Keratinocyte (primary cell): ENCODE data around the gene ZEB1. TPM values are rescaled to one million over a fixed set of nuclear protein-coding genes. Genes with fewer than 3 reads are reported as not detected.

Experiments used
- DNase-seq: peaks from one replicate; pipeline ENCODE4 v3.0.0-alpha.2; 2011; ENCODE audit warnings: low read depth, missing footprints, low spot score
- FAIRE-seq: peaks from 2 replicates; lab custom pipeline; 2011; peaks lifted over from hg19 to GRCh38; lab: Jason Lieb, UNC
- H2AFZ ChIP-seq: 2 replicates; pipeline ENCODE4 v1.6.0; 2012; ENCODE audit warnings: low read length, control low read depth, inconsistent platforms; ENCODE audit not compliant: control insufficient read depth
- H3K27ac ChIP-seq: 2 replicates; pipeline ENCODE4 v1.5.1; 2011; ENCODE audit warnings: low read length; ENCODE audit not compliant: control insufficient read depth, insufficient read depth
- H3K27me3 ChIP-seq: 3 replicates; pipeline ENCODE4 v1.6.0; 2011; ENCODE audit warnings: low read length; ENCODE audit not compliant: control insufficient read depth, insufficient read depth; ENCODE audit errors: extremely low read depth
- H3K36me3 ChIP-seq, 2 experiments: 2 replicates in 1 of 2; 3 replicates in 1 of 2; pipeline ENCODE4 v1.5.1; 2011; ENCODE audit warnings: low read length in 2 of 2, mild to moderate bottlenecking in 1 of 2; ENCODE audit not compliant: control insufficient read depth in 2 of 2, insufficient read depth in 2 of 2; ENCODE audit errors: extremely low read depth in 1 of 2
- H3K4me1 ChIP-seq: 3 replicates; pipeline ENCODE4 v1.5.1; 2011; ENCODE audit warnings: low read length; ENCODE audit not compliant: control insufficient read depth, insufficient read depth; ENCODE audit errors: extremely low read depth
- H3K4me2 ChIP-seq: 3 replicates; pipeline ENCODE4 v1.6.0; 2011; ENCODE audit warnings: low read depth, low read length; ENCODE audit not compliant: control insufficient read depth, insufficient read depth; ENCODE audit errors: extremely low read depth
- H3K4me3 ChIP-seq, 3 experiments: fragments of 200-600 bp in 1 of 3; sonication (generic) in 1 of 3; 2 replicates in 2 of 3; 3 replicates in 1 of 3; pipeline ENCODE4 v1.5.1; 2011 to 2016; ENCODE audit warnings: low read length in 3 of 3, mild to moderate bottlenecking in 3 of 3, control low read depth in 2 of 3, inconsistent platforms in 1 of 3, low read depth in 1 of 3, mixed read lengths in 1 of 3, mixed run types in 1 of 3, moderate library complexity in 1 of 3; ENCODE audit not compliant: control insufficient read depth in 2 of 3, insufficient read depth in 2 of 3; ENCODE audit errors: extremely low read depth in 1 of 3
- H3K79me2 ChIP-seq: 2 replicates; pipeline ENCODE4 v1.6.0; 2012; ENCODE audit warnings: low read length; ENCODE audit not compliant: control insufficient read depth, insufficient read depth
- H3K9ac ChIP-seq: 3 replicates; pipeline ENCODE4 v1.6.0; 2011; ENCODE audit warnings: low read length; ENCODE audit not compliant: control insufficient read depth, insufficient read depth; ENCODE audit errors: extremely low read depth
- H3K9me1 ChIP-seq: 3 replicates; pipeline ENCODE4 v1.6.0; 2011; ENCODE audit warnings: low read length; ENCODE audit not compliant: control insufficient read depth, insufficient read depth; ENCODE audit errors: extremely low read depth
- H3K9me3 ChIP-seq: 2 replicates; pipeline ENCODE4 v1.5.1; 2012; ENCODE audit warnings: low read depth, low read length; ENCODE audit not compliant: control insufficient read depth
- H4K20me1 ChIP-seq: 3 replicates; pipeline ENCODE4 v1.6.0; 2011; ENCODE audit warnings: low read length; ENCODE audit not compliant: control insufficient read depth, insufficient read depth; ENCODE audit errors: extremely low read depth
- EZH2 ChIP-seq: IDR thresholded peaks from one replicate; pipeline ENCODE4 v1.6.1; 2012; ENCODE audit warnings: inconsistent platforms, mild to moderate bottlenecking, low read length, moderate library complexity
- dilution Hi-C: fragments of 300-500 bp; cut with MboI; formaldehyde crosslinking; loops from one replicate; pipeline ENCODE4 v1.7.0; 2020; ENCODE audit warnings: low sequenced_read_pairs; ENCODE audit not compliant: extremely low pct_ligation_motif_present
- polyA plus RNA-seq, 5 experiments: library from polyadenylated mRNA; depleted of rRNA in 3 of 5; stranded (reverse) in 3 of 5; stranded (forward) in 1 of 5; unstranded in 1 of 5; fragments of >200 nt; gene quantifications; 1 replicate in 1 of 5; 2 replicates in 3 of 5; 3 replicates in 1 of 5; pipeline versions ENCODE4 v1.2.1 to v1.2.3, GENCODE V29; 2011 to 2012; ENCODE audit warnings: missing spikeins in 2 of 5, low read depth in 1 of 5, low replicate concordance in 1 of 5
- TF ChIP-seq, protein P1 (sequence below), 3 experiments: IDR thresholded peaks in 1 of 3; conservative IDR thresholded peaks in 1 of 3; optimal IDR thresholded peaks in 1 of 3; 2 replicates in 2 of 3; 3 replicates in 1 of 3; pipeline versions ENCODE3 to v1.5.1; 2011; ENCODE audit warnings: low read length in 3 of 3, mild to moderate bottlenecking in 3 of 3, moderate library complexity in 2 of 3, control low read depth in 1 of 3, inconsistent platforms in 1 of 3; ENCODE audit not compliant: insufficient read depth in 2 of 3; ENCODE audit errors: extremely low read depth in 1 of 3

Gene ZEB1
- polyA plus RNA-seq, 1 donor (not counting 4 experiments of a cell fraction or from before 2014, with no cell fraction given): 0.96 TPM

DNA sequence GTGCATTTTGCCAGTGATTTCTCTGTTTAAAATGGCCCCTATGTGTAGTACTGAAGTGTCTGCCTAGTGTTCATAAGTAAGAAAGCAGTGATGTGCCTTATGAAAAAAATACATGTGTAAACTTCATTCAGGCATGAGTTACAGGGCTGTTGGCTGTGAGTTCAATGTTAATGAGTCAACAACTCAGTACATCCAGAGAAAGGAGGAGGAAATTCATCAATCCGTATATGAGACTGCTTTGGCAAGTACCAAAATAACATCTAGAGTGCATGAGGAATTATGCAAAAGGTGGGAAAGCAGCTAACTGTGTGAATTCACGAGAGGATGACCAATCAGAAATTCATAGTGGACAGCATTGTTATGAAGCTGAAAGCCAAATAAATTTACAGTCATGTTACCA is 255.6 kb downstream of the ZEB1 start:
- Histone ChIP-seq H3K9me3 (no peaks in the 10 kb centered on the region), H3K9me1 (no peaks in the 10 kb centered on the region), H2AFZ (no peak overlapping the region), H3K4me1 (no peaks in the 10 kb centered on the region), H3K79me2 (no peaks in the 10 kb centered on the region), H3K36me3 (no peaks in the 10 kb centered on the region), H3K4me3 (no peak overlapping the region), H3K27ac (no peak overlapping the region), H3K4me2 (no peak overlapping the region), H3K9ac (no peak overlapping the region), H4K20me1 (no peaks in the 10 kb centered on the region), H3K27me3 (peaks cover 3% of the 10 kb centered on the region)
- TF ChIP-seq EZH2: no peak
- TF ChIP-seq, protein P1, sequence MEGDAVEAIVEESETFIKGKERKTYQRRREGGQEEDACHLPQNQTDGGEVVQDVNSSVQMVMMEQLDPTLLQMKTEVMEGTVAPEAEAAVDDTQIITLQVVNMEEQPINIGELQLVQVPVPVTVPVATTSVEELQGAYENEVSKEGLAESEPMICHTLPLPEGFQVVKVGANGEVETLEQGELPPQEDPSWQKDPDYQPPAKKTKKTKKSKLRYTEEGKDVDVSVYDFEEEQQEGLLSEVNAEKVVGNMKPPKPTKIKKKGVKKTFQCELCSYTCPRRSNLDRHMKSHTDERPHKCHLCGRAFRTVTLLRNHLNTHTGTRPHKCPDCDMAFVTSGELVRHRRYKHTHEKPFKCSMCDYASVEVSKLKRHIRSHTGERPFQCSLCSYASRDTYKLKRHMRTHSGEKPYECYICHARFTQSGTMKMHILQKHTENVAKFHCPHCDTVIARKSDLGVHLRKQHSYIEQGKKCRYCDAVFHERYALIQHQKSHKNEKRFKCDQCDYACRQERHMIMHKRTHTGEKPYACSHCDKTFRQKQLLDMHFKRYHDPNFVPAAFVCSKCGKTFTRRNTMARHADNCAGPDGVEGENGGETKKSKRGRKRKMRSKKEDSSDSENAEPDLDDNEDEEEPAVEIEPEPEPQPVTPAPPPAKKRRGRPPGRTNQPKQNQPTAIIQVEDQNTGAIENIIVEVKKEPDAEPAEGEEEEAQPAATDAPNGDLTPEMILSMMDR (optimal IDR thresholded peaks at IDR 0.05 in 1 of 3, IDR thresholded peaks at IDR 0.05 in 1 of 3, conservative IDR thresholded peaks at IDR 0.05 in 1 of 3; ENCODE audit: extremely low read depth in 1 of 3, insufficient read depth in 2 of 3, low read length in 3 of 3): no peak
- FAIRE-seq: no peak
- DNase-seq: no peak
- dilution Hi-C loops: no loop called here

DNA sequence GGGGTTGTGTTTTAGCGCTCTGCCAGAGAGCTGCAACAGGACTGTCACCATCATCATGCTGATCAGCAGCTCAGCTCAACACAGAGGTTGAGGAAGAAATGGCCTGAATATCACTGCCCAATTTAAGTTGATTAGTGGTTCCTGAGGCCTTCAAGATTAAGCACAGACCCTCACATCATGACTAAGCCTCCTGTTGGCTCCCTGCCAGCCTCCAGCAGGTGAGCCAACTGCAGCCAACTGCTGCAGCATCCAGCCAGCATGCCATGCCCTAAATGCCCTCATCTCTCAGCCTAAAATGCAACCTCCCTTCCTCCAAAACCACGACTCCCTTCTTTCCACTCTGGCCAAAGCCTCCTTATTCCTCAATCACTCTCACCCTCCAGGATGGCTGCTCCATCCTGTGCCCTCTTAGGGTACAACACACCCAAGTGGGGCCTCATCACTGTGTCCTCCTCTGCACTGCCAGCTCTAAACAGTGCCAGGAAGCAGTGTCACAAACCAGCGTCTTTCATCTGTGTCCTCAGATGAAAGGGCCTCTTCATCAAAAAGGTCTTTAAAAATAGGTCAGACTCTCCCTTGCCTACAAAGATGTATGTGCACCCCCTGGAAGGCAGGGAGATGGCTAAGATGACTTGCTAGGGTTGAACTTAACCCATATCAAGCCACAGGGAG is 259.3 kb downstream of the ZEB1 start:
- Histone ChIP-seq H3K79me2 (no peaks in the 10 kb centered on the region), H3K4me3 (no peak overlapping the region), H3K36me3 (no peaks in the 10 kb centered on the region), H3K9me3 (no peaks in the 10 kb centered on the region), H3K4me2 (no peak overlapping the region), H3K27me3 (peaks cover 3% of the 10 kb centered on the region), H3K4me1 (no peaks in the 10 kb centered on the region), H4K20me1 (no peaks in the 10 kb centered on the region), H2AFZ (no peak overlapping the region), H3K9me1 (no peaks in the 10 kb centered on the region), H3K9ac (no peak overlapping the region), H3K27ac (no peak overlapping the region)
- dilution Hi-C loops: no loop called here
- FAIRE-seq (no peak), DNase-seq (no peak)
- TF ChIP-seq, protein P1 (optimal IDR thresholded peaks at IDR 0.05 in 1 of 3, IDR thresholded peaks at IDR 0.05 in 1 of 3, conservative IDR thresholded peaks at IDR 0.05 in 1 of 3; ENCODE audit: extremely low read depth in 1 of 3, insufficient read depth in 2 of 3, low read length in 3 of 3): no peak
- no peak for TF ChIP-seq EZH2
